DMS53 treated with DMSO at 0.1 percent for 48 hours (cell line): ENCODE measurements around the gene RWDD1.

Experiments
- DNase-seq: peaks from one replicate; lab custom pipeline; 2025; ENCODE audit not compliant: unreplicated experiment; lab: John Stamatoyannopoulos, UW

The RWDD1 gene

GRCh38 chr6:116570856-116571682 is at the start of gene RWDD1:
RWDD1 (plus strand) TSS chr6:116571504; CDS start chr6:116571583, 79 bp downstream.
- peak; percentile 93 for DNase-seq

- DNase-seq, result no peak
These were observed 48.4 kb upstream of the RWDD1 start for GRCh38 chr6:116522896-116523295.

GRCh38 chr6:116524236-116524635 is 47.1 kb upstream of the RWDD1 start:
- DNase-seq, result no peak

- DNase-seq, result no peak
These were observed 43.2 kb upstream of the RWDD1 start for GRCh38 chr6:116528133-116528532.

GRCh38 chr6:116528780-116529179 is 42.5 kb upstream of the RWDD1 start:
- DNase-seq, result no peak

GRCh38 chr6:116529466-116530290 is 41.6 kb upstream of the RWDD1 start:
- DNase-seq, result no peak

- peak; percentile 80 for DNase-seq
These were observed 40.9 kb upstream of the RWDD1 start for GRCh38 chr6:116530436-116530835.

GRCh38 chr6:116531675-116532570 is 39.4 kb upstream of the RWDD1 start:
- DNase-seq, result peak; percentile 23

GRCh38 chr6:116533233-116533957 is 37.9 kb upstream of the RWDD1 start:
- DNase-seq, result no peak

- DNase-seq, result no peak
These were observed 36.2 kb upstream of the RWDD1 start for GRCh38 chr6:116535109-116535508.

- peak; percentile 24 for DNase-seq
These were observed 35.1 kb upstream of the RWDD1 start for GRCh38 chr6:116536216-116536621.

GRCh38 chr6:116542426-116542825 is 28.9 kb upstream of the RWDD1 start:
- no peak for DNase-seq

GRCh38 chr6:116543149-116543548 is 28.2 kb upstream of the RWDD1 start:
- DNase-seq, result no peak

- DNase-seq, result no peak
These were observed 25.7 kb upstream of the RWDD1 start, which contains the start of gene TRAPPC3L for GRCh38 chr6:116545651-116546050. TRAPPC3L (minus strand) TSS chr6:116545684; CDS start chr6:116545514, 170 bp downstream.

- no peak for DNase-seq
These were observed 23.9 kb upstream of the RWDD1 start for GRCh38 chr6:116547358-116547757.

GRCh38 chr6:116550796-116551195 is 20.5 kb upstream of the RWDD1 start:
- no peak for DNase-seq

GRCh38 chr6:116553451-116553850 is 17.9 kb upstream of the RWDD1 start, which contains the start of gene CALHM4:
CALHM4 (plus strand) TSS chr6:116553751; CDS start chr6:116553794, 43 bp downstream.
- no peak for DNase-seq

- DNase-seq, result no peak
These were observed 15.2 kb upstream of the RWDD1 start for GRCh38 chr6:116556065-116556464.

- DNase-seq, result no peak
These were observed 14.4 kb upstream of the RWDD1 start for GRCh38 chr6:116556814-116557415.

GRCh38 chr6:116557893-116558292 is 13.4 kb upstream of the RWDD1 start:
- peak; percentile 44 for DNase-seq
